GM21619 (cell line): Measurements from ENCODE around the gene FARP2.

Experiments
- ATAC-seq: cut with Tn5 transposase; IDR thresholded peaks from one replicate; pipeline ENCODE4 v1.9.1; 2021; ENCODE audit not compliant: unreplicated experiment

Gene FARP2

GRCh38 chr2:241485172-241485911 lies 129.3 kb downstream of the FARP2 start:
- no peak for ATAC-seq

DNA sequence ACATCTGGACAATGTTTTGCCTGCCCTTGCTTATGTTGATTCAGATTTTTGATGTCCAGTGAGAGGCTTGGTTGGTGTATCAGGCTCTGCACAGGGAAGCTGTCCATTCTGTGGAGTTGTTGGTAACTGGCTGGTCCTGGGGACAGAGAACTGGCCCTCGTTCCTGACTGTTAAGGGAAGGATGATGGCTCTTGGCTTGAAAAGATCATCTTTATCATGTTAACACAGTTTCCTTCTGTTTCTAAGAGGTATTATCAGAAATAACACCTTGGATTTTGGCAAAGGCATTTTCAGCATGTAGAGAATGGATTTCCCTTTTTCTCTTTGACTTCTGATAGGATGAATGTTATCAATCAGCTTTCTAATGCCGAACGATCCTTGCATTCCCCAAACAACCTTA lies 133.0 kb downstream of the FARP2 start:
- no peak for ATAC-seq

- ATAC-seq, result no peak
These were observed 133.9 kb downstream of the FARP2 start for GRCh38 chr2:241489733-241490680.

DNA sequence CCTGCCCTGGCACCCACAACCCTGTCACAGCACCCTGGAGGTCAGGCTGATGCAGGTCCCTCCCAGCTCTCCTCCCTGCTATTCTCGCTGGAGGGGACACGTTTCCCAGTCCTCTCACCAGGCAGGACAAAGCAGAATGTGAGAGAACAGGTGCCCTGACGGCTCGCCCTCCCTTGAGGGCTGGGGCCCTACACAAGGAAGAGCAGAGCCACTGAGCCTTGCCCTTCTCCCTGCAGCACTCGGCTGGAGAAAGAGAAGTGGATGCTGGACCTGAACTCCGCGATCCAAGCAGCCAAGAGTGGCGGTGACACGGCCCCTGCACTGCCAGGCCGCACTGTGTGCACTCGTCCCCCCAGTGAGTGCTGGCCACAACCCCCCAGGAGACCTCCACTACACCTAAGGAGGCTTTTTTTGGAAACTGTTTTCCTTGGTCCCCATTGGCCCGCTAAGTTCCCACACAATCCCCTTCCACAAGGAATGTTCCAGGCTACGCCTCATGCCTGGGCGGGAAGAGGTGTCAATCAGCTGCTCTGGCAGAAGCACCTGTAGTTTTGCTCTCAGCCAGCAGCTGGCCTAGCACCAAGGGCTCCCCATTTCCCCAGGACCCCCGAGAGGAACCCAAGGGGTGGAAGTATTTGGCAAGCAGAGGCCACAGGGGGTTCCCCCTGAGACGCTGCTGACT lies 134.9 kb downstream of the FARP2 start:
- ATAC-seq, result no peak

- no peak for ATAC-seq
These were observed 135.6 kb downstream of the FARP2 start for GRCh38 chr2:241491549-241492173.

DNA sequence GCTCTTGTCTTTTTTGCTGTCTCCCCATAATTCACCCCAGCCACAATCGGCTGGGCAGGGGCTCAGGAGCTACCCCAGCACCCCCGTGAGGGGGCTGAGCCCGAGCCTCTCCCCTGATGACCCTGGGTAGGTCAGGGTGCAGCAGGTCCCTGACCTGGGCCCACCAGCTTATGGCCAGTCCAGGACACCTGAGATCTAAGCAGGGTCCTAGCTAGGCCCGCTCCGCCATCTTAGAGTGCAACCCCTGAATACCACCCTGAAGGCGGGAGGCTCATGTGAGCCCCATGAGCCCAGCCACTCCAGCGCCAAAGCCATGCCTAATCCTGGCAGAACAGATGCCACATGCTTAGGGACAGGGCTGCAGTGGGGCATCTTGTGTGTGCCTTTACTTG lies 136.1 kb downstream of the FARP2 start:
- ATAC-seq, result no peak

GRCh38 chr2:241493092-241493491 lies 137.0 kb downstream of the FARP2 start:
- no peak for ATAC-seq

- ATAC-seq, result no peak
These were observed 138.3 kb downstream of the FARP2 start for GRCh38 chr2:241494311-241494908.

DNA sequence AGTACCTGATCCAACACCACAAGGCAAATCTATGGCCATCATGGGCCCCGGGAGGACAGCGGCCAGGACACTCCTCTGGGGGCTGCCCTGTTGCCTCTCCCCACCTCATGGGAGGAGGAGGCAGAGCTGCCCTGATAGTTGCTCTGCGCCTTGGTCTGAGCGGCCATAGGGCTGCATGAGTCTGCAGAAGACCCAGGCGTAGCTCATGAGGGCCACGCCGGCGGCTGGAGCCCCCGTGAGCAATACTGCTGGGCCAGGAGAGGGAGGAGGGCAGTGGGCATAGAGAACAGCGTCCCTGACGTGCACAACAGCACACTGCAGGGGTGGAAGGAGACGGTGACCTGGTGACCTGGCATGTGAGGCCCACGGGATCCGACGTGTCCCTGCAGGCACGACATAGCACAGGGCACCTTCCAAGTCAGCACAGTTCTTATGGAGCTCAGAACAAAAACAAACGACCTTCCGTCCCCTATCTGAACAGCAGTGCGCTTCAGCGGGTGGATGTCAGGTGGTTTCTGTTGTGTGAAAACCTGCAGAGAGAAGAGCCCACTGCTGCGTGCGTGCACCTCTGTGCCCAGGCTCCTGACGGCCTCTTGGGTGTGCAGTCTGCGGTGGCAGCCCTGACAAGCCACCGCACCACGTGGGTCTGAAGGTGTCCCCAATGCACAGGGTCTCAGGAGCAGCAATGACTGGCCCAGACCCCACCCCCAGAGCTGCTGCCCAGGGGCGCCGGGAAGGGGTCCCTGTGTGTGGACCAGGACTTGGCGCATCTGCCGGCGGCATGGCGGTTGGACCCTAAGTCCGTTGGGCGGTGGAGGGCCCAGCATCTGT lies 139.3 kb downstream of the FARP2 start:
- ATAC-seq, result no peak

GRCh38 chr2:241496003-241496707 lies 140.1 kb downstream of the FARP2 start:
- ATAC-seq, result no peak

DNA sequence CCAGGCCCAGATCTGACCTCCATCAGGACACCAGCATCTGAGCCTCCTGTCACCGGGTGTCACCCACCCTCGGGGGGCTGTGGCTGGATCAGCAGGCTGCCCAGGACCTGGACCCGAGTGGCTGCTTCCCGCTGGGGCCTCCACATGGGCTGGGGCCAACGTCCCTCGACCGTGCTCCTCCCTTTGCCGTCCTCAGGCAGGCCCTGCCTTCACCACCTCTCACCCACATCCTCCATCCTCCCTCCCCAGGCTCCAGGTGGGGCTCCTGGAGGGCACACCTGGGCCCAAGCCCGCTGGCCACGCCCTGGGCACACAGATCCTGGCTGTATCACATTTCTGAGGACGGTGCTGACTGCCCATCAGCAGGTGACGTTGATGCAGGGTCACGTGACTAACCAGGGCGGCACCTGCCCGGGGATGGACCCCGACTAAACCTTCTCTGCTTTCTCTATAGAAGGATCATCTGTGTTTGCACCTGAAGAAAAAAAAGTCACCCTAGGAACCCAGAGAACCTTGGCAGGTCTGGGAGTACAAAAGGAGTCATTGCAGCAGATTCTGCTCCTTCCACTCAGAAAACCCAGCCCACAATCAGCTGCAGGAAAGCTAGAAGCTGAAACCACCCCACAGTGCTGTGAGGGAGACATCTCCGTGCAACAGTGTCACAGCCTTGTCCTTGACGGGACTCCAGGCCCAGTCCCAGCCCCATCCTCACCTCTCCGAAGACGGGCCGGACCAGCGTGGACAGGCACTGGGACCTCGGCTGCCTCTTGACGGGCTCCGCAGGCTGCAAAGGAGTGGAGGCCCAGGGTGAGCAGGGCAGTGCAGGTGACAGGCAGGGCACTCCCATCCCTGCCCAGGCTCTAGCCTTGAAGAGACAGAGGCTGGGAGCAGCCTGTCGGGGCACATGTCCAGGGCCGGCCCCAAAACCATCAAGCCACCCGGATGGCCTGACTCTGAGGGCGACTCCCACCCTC lies 141.1 kb downstream of the FARP2 start:
- no peak for ATAC-seq

DNA sequence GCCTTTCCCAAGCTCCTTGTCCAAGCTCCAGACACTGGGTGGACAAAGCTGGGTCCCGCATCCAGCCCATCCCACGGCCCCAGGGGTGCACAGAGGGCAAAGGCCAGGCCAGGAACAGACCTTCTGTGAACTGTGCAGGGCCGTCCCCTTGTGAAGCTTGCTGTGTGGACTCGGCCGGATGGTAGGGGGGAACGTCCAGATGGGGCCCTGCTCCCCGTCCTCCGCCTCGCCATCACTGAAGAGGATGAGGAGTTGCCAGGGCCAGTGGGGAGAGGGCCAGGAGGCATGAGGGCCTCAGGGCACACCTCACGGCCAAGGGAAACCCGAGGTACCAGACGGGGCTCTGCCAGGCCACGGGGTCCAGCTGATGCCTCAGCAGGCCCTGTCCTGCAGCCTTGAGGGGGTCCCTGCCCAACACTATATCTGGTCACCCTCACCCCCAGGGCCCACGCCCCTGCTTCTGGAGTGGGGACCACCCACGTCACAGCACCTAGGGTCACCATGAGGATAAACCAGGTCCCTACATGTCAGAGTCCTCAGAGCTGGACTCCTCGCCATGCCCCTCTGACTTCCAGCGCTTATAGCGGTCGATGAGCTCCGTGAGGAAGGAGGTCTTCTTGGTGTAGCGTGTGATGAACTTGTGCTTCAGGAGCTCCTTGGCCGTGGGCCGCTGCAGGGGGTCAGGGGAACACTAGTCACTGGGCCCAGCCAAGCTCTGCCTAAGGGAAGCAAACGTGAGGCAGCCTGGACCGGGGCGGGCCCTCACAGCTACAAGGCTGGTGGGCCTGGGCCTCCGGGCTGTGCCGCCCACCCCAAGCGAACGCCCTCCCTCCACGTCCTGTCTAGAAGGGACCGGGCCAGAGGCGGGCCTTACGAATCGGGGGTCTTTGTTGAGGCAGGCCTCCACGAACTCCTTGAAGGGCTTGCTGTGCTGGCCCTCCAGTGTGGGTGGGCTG lies 142.3 kb downstream of the FARP2 start:
- no peak for ATAC-seq

GRCh38 chr2:241499146-241499965 lies 143.3 kb downstream of the FARP2 start:
- no peak for ATAC-seq

GRCh38 chr2:241500016-241500415 lies 143.9 kb downstream of the FARP2 start:
- no peak for ATAC-seq

DNA sequence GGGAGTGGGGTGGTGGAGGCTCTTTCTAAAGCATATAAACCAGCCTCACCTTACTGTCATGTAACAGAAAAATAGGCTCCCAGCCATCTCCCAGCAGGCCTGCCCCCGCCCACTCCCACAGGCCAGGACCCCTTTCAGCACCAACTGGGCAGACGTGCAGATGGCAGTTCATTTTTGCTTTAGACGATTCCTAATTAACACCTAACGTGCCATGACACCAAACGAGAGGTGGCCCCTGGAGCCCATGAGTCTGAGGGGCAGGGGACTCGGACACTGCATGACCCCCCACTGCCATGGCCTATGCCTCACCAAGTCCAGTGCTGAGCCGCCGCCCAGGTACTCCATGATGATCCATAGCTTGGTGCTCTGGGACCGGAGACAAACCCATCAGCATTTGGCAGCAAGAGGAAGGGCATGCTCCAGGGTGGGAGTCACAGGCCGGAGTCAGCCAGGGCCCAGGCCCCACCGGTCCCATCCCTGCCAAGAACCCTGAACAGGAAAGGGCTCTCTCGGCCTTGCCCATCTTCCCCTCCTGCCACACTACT lies 144.4 kb downstream of the FARP2 start:
- ATAC-seq, result no peak

DNA sequence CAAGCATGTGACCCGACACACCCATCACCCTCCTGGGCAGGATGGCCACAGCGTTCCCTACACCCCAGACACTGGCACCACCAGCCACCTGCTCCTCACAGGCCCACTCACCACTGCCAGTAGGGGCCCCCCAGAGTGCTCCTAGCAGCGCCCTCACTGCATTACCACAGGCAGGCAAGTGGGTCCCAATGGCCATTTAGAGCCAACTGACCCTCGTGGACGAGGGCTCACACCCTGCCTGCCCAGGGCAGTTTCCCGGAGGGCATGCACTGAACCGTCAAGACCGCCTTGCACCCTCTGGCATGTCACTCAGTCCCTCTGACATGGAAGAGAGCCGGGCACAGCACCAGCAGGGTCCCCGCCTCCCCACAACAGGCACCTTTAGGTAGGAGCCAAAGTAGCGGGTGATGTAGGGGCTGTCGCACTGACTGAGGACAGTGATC lies 145.0 kb downstream of the FARP2 start:
- ATAC-seq, result no peak
